HG03460 (cell line): ENCODE measurements around the gene UBXN4.
"Not testable (repeated sequence)": the region's sequence is repeated elsewhere in the genome, so short reads cannot be mapped to it uniquely, and the experiment has no call there.

Source experiments
- ATAC-seq: cut with Tn5 transposase; IDR thresholded peaks from one replicate; pipeline ENCODE4 v1.9.1; 2021; ENCODE audit not compliant: unreplicated experiment

Gene UBXN4

GRCh38 chr2:135802350-135802749 lies 60.7 kb downstream of the UBXN4 start:
- ATAC-seq, result no peak

GRCh38 chr2:135803278-135803677 lies 61.6 kb downstream of the UBXN4 start:
- no peak for ATAC-seq

DNA sequence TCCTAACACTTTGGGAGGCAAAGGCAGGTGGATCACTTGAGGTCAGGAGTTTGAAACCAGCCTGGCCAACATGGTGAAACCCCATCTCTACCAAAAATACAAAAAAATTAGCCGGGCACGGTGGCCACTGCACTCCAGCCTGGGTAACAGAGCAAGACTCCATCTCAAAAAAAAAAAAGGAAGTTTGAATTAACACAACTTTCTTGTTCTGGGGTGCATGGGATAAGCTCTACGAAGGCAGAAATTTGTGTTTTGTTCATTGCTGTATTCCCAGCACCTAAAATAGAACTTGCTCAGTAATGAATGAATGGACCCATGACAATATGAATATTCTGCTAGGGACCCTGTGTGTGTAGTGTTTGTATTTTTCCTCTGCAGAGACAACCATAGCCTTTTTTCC lies 66.2 kb downstream of the UBXN4 start:
- ATAC-seq, result not testable (repeated sequence)

GRCh38 chr2:135812907-135813511 lies 71.4 kb downstream of the UBXN4 start:
- no peak for ATAC-seq

- no peak for ATAC-seq
These were observed 73.6 kb downstream of the UBXN4 start for GRCh38 chr2:135815269-135815668.

GRCh38 chr2:135817466-135817865 lies 75.8 kb downstream of the UBXN4 start:
- no peak for ATAC-seq

DNA sequence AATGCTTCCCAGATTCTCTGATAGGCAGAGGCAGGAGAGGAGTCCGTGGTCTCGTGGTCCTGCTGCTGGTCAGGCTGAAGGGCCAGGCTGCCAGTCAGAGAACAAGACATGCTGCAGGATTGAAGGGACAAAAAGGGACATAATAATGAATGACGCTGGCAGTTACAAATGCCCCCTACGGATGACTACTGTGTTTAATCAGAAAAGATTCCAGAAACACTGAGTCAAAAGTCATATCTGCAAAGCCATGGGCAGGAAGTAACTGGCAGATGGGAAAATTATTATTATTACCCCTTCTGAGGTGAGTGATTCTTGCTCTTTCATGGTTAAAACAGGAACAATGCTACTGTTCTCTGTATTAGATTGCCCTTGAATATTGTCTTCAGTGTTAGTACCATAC lies 76.3 kb downstream of the UBXN4 start:
- no peak for ATAC-seq

- ATAC-seq, result no peak
These were observed 77.4 kb downstream of the UBXN4 start for GRCh38 chr2:135818937-135819610.

DNA sequence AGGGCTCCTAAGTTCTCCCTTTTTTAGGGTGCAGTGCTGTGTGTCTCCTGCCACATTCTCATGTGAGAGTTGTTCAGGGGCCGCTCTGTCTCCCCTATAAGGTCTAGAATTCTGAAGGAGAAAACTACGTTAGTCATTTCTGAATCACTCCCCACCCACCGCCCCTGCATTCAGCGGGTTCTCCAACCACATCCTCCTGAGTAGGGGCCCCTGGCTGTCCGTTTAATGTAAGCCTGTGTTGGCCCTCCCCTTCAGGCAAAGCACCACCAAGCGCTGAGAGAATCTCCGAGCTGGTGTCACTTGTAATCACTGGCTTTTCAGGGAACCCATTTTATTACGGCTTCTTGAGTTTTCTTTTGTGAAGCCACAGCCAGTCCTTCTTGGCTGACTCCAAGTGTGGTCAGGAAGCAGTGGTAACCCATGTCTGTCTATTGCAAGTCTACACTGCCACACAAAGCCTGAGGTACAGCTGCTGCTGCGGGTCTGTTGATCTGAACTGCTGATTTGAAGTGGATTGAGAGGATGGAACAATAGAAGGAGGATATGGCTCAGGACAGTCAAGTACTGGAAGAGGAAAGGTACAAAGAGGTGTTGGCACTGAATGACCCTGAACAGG lies 78.5 kb downstream of the UBXN4 start:
- ATAC-seq, result peak; percentile 90

DNA sequence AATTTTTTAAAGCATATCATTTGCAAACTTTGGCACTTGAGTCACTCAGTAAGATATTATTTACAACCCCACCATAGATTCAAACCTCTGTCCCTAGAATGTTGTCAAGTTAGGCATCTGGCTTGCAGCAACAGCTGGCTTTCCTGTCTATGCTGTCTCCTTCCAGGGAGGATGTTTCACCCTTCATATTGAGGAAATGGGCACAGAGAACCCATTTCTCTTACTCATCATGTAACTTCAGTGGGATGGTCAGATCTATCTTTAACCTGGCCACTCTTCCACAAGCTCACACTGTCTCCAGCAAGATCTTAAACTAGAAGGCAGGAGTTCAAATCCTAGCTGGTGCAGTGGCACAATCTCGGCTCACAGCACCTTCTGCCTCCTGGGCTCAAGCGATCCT lies 79.5 kb downstream of the UBXN4 start:
- ATAC-seq, result no peak

DNA sequence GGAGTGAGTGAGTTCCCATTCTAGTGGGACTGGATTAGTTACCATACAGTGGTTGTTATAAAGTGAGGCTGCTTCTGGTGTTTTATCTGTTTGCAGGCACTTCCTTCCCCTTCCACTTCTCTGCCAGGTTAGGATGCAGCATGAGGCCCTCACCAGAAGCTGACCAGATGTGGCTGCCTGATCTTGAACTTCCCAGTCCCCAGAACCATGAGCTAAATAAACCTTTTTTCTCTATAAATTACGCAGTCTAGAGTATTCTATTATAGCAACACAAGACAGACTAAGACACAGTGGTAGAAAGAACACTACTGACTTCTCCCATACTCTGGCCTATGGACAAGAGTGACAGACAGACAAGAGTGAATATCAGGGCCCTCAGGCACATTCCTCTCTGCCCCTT lies 81.2 kb downstream of the UBXN4 start:
- no peak for ATAC-seq

DNA sequence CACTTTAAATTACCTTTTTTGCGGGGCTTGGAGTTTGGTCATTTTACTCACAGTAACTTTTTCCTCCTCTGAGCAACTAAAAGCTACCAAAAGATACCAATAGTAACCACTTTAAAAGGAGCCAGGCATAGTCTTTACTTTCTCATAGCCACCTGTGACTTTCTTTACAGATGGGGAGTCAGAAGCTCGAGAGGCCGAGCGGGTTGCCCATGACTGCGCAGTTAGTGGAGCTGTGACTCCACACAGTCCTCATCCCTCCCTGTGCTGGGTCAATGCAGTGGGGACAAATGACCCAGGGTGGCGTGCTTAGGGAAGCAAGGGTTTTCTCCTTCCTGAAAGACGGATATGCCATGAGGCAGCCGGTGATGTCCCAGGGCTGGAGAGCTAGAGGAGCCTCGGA lies 83.5 kb downstream of the UBXN4 start:
- no peak for ATAC-seq

DNA sequence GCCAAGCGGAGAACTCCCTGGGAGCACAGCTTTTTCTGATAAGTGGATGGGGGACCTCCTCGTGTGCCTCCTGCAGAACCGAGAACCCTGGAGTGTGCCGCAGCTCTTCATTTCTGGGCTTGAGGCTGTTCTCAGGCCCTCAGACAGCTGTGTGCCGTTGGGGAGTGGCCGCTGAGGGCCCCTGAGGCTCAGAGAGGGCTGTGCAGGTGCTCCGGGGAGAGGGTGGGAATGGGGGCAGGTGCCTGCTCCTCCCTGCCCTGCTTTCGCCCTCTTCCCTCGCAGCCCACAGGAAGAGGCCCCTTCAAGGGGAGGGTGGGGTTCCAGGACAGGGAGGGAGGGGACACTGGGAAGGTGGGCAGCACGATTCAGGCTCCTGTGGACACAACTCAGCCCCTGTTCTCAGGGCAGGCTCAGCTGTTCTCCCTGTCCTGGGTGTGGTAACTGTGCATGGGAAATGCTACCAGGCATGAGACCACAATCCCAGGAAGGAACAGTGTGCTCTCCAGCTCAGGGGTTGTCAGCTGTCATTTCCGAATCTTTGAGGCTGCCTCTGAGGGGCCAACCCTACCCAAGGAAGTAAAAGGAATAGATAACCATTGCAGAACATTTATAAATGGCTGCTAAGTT lies 84.0 kb downstream of the UBXN4 start:
- no peak for ATAC-seq

GRCh38 chr2:135826544-135826943 lies 84.9 kb downstream of the UBXN4 start:
- no peak for ATAC-seq

DNA sequence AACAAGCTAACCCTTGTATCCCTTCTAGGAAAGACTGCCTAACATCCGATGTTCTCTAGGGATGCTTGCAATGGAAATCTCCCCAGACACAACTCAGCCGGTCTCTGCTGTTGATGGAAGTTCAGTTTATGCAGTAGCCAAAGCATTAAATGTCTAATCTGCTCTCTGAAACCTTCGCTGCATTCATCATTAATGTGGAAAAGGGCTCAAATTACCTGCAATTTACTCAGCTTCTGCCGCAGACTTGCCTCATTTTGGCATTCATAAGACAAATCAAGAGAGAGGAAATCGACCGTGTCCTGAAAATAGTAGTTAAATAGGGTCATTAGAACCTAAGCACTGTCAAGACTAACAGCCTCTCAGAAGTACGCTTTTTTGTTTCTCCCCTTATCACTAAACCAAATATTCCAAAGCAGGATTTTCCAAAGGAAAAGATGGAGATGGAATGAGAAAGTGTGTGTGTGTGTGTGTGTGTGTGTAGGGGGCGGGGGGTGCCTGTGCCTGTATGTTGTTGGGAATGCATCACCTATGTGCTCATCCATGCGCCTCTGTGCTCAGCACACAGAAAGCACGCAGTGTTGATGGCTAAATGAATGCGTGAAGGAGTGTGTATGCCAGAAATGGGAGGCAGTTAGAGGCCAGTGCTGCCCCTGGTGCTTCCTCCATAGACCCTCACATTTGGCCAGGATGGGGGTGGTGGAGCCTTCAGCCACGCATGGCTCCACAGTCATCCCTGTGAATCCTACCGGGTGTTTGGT lies 87.9 kb downstream of the UBXN4 start:
- no peak for ATAC-seq

DNA sequence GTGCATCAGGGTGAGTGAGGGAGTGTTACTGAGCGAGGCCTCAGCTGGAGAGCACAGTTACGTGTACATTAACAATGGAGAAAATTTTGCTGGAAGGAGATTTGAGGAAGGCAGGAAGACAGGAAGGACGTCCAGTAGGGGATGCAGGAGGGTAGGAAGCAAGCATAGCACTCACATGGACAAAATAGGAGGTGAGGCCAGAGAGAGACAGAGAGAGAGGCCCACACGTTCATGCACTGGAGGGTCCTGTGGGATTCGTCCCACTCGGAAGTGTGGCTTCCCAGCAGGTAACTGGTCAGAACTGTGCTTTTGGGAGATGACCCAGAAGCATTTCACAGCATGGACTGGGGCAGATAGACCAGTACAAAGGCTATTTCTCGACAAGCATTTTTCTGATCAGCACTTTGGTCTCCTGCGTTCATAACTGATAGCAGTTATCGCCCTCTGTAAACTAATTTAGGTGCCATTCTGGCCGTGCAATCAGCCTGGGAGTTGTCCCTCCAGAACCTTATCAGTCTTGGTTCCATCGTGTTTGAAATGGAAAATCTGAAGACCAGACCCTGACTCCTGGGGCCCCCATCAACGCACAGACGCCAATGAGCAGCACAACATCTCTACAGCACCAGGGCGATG lies 89.6 kb downstream of the UBXN4 start:
- no peak for ATAC-seq

DNA sequence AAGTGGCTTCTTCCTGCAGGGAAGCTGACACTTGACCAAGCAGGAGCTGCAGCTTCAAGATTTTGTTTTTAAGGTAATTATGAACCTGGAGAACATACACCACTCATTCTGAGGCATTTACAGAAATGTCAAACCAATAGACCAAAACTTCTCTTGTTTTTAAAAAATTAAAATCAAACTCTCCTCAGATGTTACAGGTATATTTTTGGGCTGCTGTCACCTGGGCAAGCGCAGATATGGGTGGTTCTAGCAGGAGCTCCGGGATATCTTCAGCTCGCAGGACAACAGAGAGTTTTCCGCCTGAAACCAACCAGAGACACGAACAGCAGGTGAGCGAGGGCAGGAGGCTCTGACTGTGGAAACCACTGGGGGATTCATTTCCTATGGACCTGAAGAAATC lies 91.2 kb downstream of the UBXN4 start:
- no peak for ATAC-seq
